ENCODE data around the gene KRTAP10-7.
"Not testable (repeated sequence)": the region's sequence is repeated elsewhere in the genome, so short reads cannot be mapped to it uniquely, and the experiment has no call there.

Gene KRTAP10-7

GRCh38 chr21:44557491-44558328 is 42.7 kb upstream of the KRTAP10-7 start:
- DNase-seq (ENCODE audit: low read depth): no peak
- TF ChIP-seq CTCF (conservative IDR thresholded peaks at IDR 0.05; ENCODE audit: control insufficient read depth, insufficient read depth, low read depth, low read length): no peak
- H3K4me3 ChIP-seq (ENCODE audit: control insufficient read depth, low read depth, low read length): no peak overlapping the region

GRCh38 chr21:44558329-44558675 is 42.1 kb upstream of the KRTAP10-7 start:
- DNase-seq (ENCODE audit: low read depth); H3K4me3 ChIP-seq (ENCODE audit: control insufficient read depth, low read depth, low read length): not testable (repeated sequence)

- DNase-seq (ENCODE audit: low read depth): no peak
- TF ChIP-seq CTCF (conservative IDR thresholded peaks at IDR 0.05; ENCODE audit: control insufficient read depth, insufficient read depth, low read depth, low read length): no peak
- H3K4me3 ChIP-seq (ENCODE audit: control insufficient read depth, low read depth, low read length): no peak within 1 kb of the TSS
These were observed 41.7 kb upstream of the KRTAP10-7 start, which contains the start of gene KRTAP10-3 for GRCh38 chr21:44558695-44559094. KRTAP10-3 (minus strand) TSS chr21:44558795; CDS start chr21:44558715, 80 bp downstream.

- DNase-seq (ENCODE audit: low read depth): no peak
- no peak overlapping the region for H3K4me3 ChIP-seq (ENCODE audit: control insufficient read depth, low read depth, low read length)
- TF ChIP-seq CTCF (conservative IDR thresholded peaks at IDR 0.05; ENCODE audit: control insufficient read depth, insufficient read depth, low read depth, low read length): no peak
These were observed 36.3 kb upstream of the KRTAP10-7 start for GRCh38 chr21:44564099-44564498.

- H3K4me3 ChIP-seq (ENCODE audit: control insufficient read depth, low read depth, low read length): no peak overlapping the region
- no peak for DNase-seq (ENCODE audit: low read depth)
- TF ChIP-seq CTCF (conservative IDR thresholded peaks at IDR 0.05; ENCODE audit: control insufficient read depth, insufficient read depth, low read depth, low read length): no peak
These were observed 35.4 kb upstream of the KRTAP10-7 start for GRCh38 chr21:44564886-44565598.

- no peak for TF ChIP-seq CTCF (conservative IDR thresholded peaks at IDR 0.05; ENCODE audit: control insufficient read depth, insufficient read depth, low read depth, low read length)
- H3K4me3 ChIP-seq (ENCODE audit: control insufficient read depth, low read depth, low read length): no peak overlapping the region
- DNase-seq (ENCODE audit: low read depth): no peak
These were observed 34.0 kb upstream of the KRTAP10-7 start for GRCh38 chr21:44566403-44566802.

- no peak for TF ChIP-seq CTCF (conservative IDR thresholded peaks at IDR 0.05; ENCODE audit: control insufficient read depth, insufficient read depth, low read depth, low read length)
These were observed 32.8 kb upstream of the KRTAP10-7 start for GRCh38 chr21:44567481-44568171.

More at GRCh38 chr21:44567481-44568171, 32.8 kb upstream of the KRTAP10-7 start:
- H3K4me3 ChIP-seq (ENCODE audit: control insufficient read depth, low read depth, low read length): no peak overlapping the region
- DNase-seq (ENCODE audit: low read depth): no peak
